Measurements from ENCODE around the gene ASGR2.

ASGR2 gene

GRCh38 chr17:7064261-7064660, 50.4 kb downstream of the ASGR2 start:
- DNase-seq: no peak

DNA sequence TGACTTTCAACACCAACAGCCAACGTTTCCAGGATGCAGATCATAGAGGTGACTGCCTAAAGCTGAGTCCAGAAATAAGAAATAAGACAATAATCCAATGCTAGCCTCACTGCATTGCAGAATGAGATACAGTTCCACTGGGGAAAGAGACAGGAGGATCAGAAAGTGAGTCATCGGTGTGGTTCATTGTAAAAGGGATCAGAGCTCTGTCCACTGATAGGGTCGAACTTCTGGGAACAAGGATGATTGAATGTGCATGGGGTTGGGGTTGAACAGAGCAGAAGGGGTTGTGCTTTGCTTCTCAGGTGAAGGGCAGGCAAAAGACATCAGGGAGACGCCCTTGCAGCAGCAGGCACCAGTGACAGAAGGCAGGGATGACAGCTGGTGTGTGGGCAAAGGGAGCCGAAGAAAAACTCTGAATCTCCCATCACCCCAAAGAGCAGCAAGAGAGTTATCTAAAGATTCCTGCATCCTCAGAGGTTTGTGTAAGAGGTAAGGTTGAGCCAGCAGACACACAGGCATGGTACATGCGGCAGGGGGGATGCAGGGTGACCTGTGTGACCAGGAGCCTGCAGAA, 51.0 kb downstream of the ASGR2 start:
- DNase-seq: peak in 1 of 51 donors; percentile 7

- peak in 1 of 51 donors; percentile 11 for DNase-seq
These were observed 54.3 kb downstream of the ASGR2 start for GRCh38 chr17:7060165-7060891.

DNA sequence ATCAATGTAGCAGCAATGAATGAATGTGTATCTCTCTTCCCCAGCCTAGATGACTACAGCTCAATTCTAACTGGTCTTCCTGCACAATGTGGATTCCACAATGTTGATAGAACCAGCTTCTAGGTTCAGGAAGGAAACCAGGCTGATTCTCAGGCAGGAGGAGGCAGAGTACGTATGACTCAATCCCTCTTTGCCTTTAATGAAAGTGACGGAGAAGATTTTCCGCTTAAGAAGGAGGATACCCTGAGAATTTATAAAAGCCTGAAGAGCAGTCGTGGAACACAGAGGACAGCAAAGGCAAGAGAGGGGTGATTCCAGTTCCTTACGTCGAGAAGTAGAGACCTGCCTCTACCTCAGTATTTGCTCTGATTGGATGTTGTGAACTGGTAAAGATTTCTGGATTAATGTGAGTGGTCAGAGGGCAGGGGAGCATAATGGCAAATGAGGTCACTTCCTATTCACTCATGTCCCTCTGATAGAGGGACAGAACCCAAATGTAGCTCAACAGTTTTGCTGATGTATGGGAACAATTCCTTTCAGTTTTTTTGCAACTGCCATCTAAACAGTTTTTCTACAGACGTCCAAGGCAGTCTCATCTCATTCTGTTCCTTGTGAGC, 55.7 kb downstream of the ASGR2 start:
- DNase-seq: no peak

GRCh38 chr17:7056386-7056785, 58.2 kb downstream of the ASGR2 start:
- DNase-seq: no peak

Measured in hypothalamus (tissue), 51 donors.